Activated CD8-positive, alpha-beta memory T cell treated with anti-CD3 and anti-CD28 coated beads, Interleukin-2, amount 50 U/mL, for 4 hours (primary cell): Measurements from ENCODE around the gene CAMTA1.

ENCODE experiments used
- DNase-seq: peaks from one replicate; pipeline ENCODE4 v3.0.0-alpha.2; 2020

Gene CAMTA1

DNA sequence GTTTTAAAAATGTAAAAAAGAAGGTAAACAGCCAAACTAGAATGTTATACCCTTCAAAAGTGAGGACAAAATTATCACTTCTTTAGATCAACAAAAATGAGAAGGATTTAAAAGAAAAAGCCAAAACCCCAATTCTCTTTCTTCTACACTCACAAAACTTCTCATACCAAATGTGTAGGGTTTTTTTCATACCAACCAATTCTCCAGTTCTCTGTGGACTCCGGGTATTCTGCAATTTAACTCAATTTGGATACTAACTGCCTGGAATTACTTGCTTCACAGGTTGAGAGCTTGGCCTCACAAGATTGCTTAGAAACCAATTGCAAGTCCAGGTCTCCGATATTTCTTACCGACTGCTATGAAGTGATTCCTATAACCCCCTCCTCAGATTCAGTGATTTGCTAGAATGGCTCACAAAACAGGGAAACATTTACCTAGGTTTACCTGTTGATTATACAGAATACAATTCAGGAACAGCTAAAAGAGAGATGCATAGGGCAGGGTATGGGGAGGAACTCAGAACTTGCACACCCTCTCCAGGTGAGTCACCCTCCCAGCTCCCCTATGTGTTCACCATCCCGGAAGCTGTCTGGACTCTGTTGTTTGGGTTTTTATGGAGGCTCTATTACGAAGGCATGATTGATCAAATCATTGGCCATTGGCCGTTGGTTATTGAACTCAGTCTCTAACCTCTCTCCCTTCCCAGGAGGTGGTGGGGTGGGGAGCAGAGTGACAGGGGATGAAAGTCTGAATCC lies 67.1 kb downstream of the CAMTA1 start:
- DNase-seq, result no peak

GRCh38 chr1:6854166-6854565 lies 68.9 kb downstream of the CAMTA1 start:
- no peak for DNase-seq

DNA sequence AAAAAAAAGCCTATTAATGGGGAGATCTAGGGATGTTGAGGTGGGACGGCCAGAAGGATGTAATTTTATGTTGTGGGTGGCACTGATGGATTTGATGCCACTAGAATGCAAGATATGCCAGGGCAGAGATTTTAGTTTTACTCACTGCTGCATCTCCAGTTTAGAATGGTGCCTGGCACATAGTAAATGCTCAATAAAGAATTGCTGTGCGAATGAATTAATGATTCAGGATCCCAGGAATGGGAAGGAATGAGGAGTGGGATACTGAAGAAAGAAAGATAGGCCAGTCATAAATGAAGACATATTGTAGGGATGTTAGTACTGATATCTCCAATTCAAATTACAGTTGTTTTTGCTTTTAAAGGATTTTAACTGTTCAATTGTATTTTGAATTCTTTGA lies 72.6 kb downstream of the CAMTA1 start:
- DNase-seq, result no peak

DNA sequence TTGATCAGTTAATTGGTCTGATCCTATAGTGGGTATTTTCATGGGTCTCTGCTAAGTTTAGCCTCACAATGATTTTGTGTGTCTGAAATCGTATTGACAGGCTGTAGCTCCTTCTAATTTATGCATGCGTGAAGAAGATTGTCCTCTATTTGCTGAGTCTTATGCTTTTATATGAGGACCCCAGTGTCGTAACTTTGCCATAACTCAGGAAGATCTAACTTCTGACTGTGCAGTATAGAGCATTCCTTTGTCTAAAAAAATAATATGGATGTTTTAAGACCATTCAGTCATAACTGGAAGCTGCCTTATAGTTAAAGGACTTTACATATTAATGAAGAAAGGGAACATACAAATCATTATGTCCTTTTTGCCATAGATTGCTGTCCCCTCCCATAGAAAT lies 73.3 kb downstream of the CAMTA1 start:
- DNase-seq, result no peak

- no peak for DNase-seq
Observed at GRCh38 chr1:6859415-6860343, 74.4 kb downstream of the CAMTA1 start.

DNA sequence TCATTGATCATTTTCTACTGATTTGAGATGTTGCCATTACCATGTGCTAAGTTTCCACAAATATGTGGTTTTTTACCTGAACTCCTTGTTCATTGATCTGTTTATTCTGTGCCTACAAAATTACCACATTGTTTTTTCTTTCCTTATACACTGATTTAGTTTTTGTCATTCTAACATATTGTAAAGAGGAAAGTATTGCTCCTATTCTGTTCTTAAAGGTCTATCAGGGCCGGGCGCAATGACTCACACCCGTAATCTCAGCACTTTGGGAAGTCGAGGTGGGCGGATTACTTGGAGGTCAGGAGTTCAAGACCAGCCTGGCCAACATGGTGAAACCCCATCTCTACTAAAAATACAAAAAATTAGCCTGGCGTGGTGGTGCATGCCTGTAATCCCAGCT lies 75.1 kb downstream of the CAMTA1 start:
- no peak for DNase-seq

DNA sequence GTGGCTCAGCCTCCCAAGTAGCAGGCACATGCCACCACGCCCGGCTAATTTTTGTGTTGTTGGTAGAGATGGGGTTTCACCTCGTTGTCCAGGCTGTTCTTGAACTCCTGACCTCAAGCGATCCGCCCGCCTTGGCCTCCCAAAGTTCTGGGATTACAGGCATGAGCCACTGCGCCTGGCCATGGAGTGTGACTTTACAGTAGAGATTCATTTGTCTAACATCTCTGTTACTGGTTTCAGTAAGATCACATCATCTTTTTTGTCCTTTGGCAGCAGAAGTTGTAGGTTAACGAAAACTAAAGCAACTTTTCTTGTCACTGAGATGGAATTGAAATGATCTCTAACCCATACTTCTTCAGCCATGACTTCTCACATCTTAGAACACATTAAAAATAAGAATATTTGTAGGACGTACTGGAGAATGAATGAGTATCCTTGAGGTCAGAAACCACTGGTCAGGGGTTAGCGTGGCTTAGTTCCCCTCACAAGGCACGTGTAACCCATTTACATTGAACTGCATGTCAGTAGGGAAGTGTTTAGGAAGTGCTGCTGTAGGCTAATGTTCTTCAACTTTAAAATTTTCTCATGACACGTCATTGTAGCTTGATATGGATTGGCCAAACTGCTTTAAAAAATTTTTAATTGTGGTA lies 75.9 kb downstream of the CAMTA1 start:
- no peak for DNase-seq

GRCh38 chr1:6862906-6863305 lies 77.7 kb downstream of the CAMTA1 start:
- no peak for DNase-seq

- DNase-seq, result no peak
Observed at GRCh38 chr1:6864166-6864565, 78.9 kb downstream of the CAMTA1 start.

DNA sequence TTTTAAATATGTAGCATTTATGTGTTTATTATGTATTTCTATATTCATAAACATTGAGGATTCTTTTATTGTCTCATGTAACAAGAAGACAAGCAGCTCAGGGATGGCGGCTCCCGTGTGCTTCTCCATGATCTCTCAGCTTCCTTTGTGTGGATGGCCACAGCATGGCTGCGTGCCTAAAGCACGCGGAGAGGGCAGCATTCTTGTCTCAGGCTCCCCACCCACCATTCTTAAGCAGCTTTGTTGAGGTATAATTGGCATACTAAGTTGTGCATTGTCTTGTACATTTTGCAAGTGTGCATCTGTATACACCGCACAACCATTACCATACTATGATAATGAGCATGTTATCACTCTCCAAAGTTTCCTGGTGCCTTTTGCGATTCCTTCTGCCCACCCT lies 81.6 kb downstream of the CAMTA1 start:
- no peak for DNase-seq

DNA sequence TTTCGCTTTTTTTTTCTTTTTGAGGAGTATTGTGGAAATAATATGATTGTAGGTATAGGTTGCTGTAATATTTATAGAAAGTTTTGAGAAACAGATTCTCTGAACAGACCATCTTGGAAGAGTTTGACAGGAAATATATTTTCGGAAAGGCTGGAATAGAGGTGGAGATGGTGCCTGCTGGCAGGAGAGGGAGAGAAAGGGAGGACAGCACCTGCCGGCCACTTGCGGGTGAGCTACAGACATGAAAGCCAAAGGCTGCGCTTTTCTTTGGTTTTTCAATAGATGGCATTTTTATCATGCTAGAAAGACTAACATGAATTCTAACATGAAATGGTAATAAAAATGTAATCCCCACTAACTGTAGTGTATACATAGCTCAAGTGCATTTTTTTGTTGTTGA lies 82.1 kb downstream of the CAMTA1 start:
- DNase-seq, result no peak

DNA sequence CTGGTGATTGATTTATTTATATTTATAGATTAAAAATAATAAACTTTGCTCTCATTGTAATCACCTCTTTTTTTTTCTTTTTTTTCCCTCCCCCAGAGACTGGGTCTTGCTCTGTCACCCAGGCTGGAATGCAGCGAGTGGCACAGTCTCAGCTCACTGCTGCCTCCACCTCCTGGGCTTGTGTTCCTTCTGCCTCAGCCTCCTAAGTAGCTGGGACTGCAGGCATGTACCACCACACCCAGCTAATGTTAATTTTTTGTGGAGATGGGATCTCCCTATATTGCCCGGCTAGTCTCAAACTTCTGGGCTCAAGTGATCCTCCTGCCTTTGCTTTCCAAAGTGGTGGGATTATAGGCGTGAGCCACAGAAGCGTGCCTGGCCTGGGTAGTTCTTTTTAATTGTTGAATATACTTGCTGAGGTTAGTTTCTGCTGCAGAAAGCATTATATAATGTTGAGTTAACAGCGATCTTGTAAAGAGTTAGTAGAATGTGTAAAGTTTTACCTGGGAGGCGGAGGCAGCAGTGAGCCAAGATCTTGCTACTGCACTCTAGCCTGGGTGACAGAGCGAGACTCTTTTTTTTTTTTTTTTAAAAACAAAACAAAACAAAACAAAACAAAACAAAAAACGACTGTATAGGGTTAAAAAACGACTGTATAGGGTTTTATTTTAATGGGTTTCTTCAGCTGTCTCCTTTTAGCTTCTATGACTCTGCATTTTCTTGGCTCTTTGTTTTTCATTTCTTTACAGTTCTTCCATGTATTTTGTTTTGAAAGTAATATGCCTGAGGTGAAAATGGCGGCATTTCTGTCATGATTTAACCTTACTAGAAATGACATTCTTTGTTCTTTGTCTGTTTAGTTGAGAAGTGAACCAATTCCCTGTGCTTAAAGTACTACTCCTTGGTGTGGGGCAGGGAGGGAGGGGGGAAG lies 82.7 kb downstream of the CAMTA1 start:
- DNase-seq, result no peak

DNA sequence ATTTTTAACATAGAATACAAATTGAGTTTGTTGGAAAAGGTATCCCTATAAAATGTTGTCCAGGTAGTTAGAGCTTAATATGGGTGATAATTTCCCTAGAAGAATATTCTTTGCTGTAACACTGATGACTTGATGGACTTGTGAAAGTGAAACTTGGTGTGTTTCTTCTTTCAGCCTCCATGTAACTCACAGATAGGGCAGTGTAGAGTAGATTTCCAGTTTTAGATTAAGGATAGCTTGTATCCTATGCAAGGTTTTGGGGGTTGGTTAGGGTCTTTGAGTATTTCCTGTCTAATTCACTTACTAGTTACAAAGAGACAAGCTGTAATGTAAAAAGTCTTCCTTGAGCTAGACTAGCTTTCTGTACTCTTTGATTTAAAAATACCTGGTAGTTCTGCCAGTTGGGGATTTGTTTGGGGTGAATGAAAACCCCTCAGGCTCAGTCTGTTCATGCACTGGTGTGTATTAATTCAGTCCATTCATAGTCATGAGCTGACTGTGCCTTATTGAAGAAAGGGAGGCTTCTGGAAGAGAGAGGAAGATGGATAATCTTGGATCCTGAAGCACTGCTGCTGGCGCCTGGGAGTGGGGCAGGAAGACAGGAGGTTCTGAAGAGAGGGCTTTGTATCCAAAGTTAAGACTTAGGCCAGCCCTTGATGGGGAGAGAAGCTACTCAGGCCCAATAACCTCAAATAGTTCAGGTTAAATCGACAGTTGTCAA lies 83.6 kb downstream of the CAMTA1 start:
- no peak for DNase-seq

DNA sequence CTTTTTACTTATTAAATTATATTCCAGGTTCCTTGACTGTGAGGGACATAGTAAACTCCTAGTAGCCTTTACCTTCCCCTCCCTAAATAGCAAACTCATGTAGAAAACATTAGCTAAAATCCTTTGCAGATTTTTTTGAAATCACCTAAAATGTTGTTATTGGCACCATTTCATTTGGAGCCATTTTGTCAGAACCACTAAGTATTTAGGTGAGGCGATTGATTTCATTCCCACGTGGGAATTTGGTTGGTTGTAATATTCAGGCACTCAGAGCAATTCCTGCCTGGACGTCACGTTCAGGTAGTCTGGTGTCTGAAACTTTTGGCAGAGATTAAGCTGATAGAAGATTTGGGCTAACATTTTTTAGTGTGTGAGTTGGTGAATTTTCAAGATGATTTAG lies 84.3 kb downstream of the CAMTA1 start:
- no peak for DNase-seq

DNA sequence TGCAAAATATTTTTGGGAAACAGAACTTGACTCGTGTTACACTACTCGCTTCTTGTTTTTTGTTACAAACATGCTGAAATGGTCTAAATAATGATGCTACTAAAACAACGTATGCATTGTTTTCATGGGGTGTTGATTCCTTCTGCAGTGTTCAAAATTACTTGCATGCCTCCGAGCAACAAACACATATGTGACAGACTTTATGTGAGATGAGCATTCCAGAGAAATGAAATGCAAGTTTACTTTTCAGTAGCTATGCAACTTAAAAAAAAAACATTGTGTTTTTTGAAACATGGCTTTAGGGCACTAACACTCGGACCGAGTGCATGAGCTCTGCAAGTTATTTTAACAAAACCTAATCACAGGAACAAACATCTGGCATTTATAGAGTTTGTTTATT lies 84.8 kb downstream of the CAMTA1 start:
- DNase-seq, result no peak

DNA sequence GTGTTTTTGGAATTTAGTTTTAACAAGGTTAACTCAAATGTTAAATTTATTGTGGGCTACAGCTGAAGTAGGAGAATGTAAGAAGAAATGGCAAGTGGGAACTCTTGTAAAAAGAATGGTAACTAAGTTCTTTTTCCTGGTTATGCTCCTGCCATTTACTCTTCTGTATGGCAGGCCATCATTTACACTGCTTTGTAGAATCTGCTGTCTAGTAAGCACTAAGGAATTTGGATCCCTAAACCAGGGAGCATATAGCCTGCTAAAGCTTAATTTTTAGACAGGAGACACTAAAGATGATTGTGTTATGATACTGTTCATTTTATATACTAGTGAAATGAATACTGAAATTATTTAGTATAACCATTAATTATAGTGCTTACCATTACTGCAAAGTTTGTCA lies 85.3 kb downstream of the CAMTA1 start:
- no peak for DNase-seq

DNA sequence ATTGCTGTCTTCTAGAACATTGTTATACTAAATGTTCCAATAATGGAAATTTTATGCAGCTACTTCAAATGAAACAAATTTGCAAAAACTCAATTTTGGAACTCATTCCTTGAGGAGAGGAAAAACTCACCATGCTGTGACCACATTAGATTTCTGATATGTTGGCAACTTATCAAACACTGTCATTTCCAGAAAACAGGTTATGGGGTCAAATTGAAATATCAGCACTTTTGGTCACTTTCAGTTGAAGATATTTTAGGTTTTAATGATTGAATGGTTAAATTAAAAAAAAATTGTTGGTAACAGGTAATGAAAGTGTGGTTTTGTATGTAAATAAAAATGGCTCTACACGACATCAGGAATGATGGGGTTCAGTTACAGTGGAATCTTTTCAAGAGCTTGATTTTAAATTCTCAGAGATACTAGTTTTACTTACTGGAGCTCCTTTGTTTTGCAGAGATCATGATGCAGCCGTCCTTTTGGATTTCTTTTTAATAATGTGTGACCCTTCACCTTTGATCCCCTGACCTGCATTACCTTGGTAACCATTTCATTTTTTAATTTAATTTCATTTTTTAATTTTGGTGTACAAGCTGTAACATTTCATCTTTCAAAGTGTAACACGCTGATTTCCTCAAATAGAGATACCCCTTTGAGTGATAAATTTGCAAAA lies 86.2 kb downstream of the CAMTA1 start:
- no peak for DNase-seq

- no peak for DNase-seq
Observed at GRCh38 chr1:6872573-6873261, 87.5 kb downstream of the CAMTA1 start.

- DNase-seq, result no peak
Observed at GRCh38 chr1:6873298-6874015, 88.2 kb downstream of the CAMTA1 start.

- DNase-seq, result no peak
Observed at GRCh38 chr1:6874298-6874697, 89.0 kb downstream of the CAMTA1 start.
